ENCODE measurements around the gene YTHDC2.

GRCh38 chr5:113489299-113489698 lies 24.2 kb upstream of the YTHDC2 start:
- TF ChIP-seq POLR2A (IDR thresholded peaks at IDR 0.05): no peak
- no peak for TF ChIP-seq CTCF (IDR thresholded peaks at IDR 0.05)
